Measurements from ENCODE around the gene ANKRD29.
"Not testable (repeated sequence)": the region's sequence is repeated elsewhere in the genome, so short reads cannot be mapped to it uniquely, and the experiment has no call there.

ANKRD29 gene

DNA sequence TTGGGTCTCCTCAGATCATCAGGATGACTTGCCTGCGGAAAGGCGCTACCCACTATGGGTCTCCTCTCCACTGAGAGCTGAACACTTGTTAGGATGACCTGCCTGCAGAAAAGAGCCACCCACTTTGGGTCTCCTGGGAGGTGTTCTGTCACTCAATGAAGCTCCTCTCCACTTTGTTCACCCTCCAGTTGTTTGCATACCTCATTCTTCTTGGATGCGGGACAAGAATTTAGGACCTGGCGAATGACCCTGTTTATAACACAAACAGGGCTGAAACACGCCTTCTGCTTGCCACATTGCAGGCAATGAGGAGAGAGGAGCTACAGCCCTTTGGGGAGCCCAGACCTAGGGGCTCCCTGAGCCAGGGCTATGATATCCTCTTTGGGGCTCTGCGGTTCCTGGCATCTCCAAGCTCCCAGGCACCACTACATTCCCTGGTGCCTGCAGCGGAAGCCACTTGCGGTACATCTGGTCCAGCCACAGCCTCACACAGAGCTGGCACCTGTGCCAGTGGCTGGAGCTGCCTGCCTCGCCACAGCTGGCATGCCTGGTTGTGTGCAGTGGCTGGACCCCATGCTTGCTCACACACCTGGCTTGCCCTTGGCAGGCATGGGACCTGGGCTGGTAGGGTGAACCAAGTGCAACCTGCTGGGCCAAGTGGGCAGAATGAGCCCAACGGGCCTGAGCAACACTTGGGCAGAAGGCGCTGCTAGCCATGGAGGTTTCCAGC lies 20.6 kb downstream of the ANKRD29 start:
- H3K4me3 ChIP-seq (replicated peaks; ENCODE audit: insufficient read depth, low read length) = no peak overlapping the region
- no peak for DNase-seq (ENCODE audit: low read depth in 1 of 2, low spot score in 1 of 2)
- TF ChIP-seq, protein P1, sequence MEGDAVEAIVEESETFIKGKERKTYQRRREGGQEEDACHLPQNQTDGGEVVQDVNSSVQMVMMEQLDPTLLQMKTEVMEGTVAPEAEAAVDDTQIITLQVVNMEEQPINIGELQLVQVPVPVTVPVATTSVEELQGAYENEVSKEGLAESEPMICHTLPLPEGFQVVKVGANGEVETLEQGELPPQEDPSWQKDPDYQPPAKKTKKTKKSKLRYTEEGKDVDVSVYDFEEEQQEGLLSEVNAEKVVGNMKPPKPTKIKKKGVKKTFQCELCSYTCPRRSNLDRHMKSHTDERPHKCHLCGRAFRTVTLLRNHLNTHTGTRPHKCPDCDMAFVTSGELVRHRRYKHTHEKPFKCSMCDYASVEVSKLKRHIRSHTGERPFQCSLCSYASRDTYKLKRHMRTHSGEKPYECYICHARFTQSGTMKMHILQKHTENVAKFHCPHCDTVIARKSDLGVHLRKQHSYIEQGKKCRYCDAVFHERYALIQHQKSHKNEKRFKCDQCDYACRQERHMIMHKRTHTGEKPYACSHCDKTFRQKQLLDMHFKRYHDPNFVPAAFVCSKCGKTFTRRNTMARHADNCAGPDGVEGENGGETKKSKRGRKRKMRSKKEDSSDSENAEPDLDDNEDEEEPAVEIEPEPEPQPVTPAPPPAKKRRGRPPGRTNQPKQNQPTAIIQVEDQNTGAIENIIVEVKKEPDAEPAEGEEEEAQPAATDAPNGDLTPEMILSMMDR (IDR thresholded peaks at IDR 0.05; ENCODE audit: insufficient read depth, low read length) = no peak
- no peak for TF ChIP-seq POLR2AphosphoS5 (IDR thresholded peaks at IDR 0.05; ENCODE audit: low read depth)
- no peak overlapping the region for H3K27ac ChIP-seq (replicated peaks)
- H3K27me3 ChIP-seq (ENCODE audit: insufficient read depth, poor library complexity, severe bottlenecking) = no peaks in the 10 kb centered on the region

DNA sequence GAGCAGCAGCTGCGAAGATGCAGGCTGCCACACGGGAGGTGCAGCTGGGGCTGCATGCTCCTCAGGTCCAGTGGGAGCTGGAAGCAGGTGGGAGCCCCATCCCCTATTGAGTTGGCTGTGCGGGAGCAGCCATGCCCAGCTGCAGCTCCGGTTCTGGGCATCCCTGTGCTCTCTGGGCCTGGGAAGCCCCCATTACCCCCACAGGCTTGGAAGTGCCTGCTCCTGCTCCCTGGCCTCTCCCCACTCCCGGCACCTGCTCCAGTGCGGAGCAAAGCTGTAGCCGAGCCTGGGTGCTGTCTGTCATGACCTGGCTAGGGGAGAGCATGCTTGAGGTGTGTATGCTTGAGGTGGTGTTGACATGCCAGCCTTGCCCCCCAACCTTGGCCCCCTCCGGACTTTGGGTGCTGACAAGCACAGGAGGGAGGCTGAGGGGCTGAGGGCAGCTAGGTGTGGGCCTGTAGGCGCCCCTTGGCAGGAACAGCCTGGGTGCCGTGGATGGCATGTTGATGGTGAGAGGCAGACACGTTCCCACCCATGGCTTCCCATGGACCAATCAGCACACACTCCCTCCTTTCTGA lies 21.5 kb downstream of the ANKRD29 start:
- DNase-seq (ENCODE audit: low read depth in 1 of 2, low spot score in 1 of 2) = no peak
- no peaks in the 10 kb centered on the region for H3K27me3 ChIP-seq (ENCODE audit: insufficient read depth, poor library complexity, severe bottlenecking)
- no peak overlapping the region for H3K27ac ChIP-seq (replicated peaks)
- no peak overlapping the region for H3K4me3 ChIP-seq (replicated peaks; ENCODE audit: insufficient read depth, low read length)
- no peak for TF ChIP-seq GABPA (IDR thresholded peaks at IDR 0.05; ENCODE audit: low read depth)
- TF ChIP-seq SPI1 (IDR thresholded peaks at IDR 0.05; ENCODE audit: borderline replicate concordance, low read depth) = no peak
- TF ChIP-seq, protein P1 (IDR thresholded peaks at IDR 0.05; ENCODE audit: insufficient read depth, low read length) = no peak
- TF ChIP-seq POLR2AphosphoS5 (IDR thresholded peaks at IDR 0.05; ENCODE audit: low read depth) = no peak
- TF ChIP-seq, protein P2, sequence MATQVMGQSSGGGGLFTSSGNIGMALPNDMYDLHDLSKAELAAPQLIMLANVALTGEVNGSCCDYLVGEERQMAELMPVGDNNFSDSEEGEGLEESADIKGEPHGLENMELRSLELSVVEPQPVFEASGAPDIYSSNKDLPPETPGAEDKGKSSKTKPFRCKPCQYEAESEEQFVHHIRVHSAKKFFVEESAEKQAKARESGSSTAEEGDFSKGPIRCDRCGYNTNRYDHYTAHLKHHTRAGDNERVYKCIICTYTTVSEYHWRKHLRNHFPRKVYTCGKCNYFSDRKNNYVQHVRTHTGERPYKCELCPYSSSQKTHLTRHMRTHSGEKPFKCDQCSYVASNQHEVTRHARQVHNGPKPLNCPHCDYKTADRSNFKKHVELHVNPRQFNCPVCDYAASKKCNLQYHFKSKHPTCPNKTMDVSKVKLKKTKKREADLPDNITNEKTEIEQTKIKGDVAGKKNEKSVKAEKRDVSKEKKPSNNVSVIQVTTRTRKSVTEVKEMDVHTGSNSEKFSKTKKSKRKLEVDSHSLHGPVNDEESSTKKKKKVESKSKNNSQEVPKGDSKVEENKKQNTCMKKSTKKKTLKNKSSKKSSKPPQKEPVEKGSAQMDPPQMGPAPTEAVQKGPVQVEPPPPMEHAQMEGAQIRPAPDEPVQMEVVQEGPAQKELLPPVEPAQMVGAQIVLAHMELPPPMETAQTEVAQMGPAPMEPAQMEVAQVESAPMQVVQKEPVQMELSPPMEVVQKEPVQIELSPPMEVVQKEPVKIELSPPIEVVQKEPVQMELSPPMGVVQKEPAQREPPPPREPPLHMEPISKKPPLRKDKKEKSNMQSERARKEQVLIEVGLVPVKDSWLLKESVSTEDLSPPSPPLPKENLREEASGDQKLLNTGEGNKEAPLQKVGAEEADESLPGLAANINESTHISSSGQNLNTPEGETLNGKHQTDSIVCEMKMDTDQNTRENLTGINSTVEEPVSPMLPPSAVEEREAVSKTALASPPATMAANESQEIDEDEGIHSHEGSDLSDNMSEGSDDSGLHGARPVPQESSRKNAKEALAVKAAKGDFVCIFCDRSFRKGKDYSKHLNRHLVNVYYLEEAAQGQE (IDR thresholded peaks at IDR 0.05; ENCODE audit: insufficient replicate concordance, low read depth) = no peak

DNA sequence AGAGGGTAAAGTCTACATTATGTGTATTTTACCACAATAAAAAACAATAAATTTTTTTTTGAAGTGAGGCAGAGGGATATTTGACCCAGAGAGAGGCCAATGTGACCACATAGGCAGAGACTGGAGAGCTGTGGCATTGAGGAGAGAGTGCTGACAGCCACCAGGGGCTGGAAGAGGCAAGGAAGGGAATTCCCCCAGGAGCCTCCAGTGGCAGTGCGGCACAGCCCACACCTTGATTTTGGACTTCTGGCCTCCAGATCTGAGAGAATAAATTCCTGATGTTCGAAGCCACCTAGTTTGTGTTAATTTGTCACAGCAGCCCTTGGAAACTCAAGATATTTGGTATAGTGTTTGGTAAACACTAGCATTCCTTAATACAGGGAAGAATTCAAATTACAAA lies 22.7 kb downstream of the ANKRD29 start:
- Histone ChIP-seq H3K27me3 (ENCODE audit: insufficient read depth, poor library complexity, severe bottlenecking) (peaks cover 2% of the 10 kb centered on the region), H3K27ac (replicated peaks) (no peak overlapping the region), H3K4me3 (replicated peaks; ENCODE audit: insufficient read depth, low read length) (no peak overlapping the region)
- no peak for DNase-seq (ENCODE audit: low read depth in 1 of 2, low spot score in 1 of 2)
- TF ChIP-seq SPI1 (IDR thresholded peaks at IDR 0.05; ENCODE audit: borderline replicate concordance, low read depth) (no peak), POLR2AphosphoS5 (IDR thresholded peaks at IDR 0.05; ENCODE audit: low read depth) (no peak), GABPA (IDR thresholded peaks at IDR 0.05; ENCODE audit: low read depth) (no peak)
- TF ChIP-seq, protein P1 (IDR thresholded peaks at IDR 0.05; ENCODE audit: insufficient read depth, low read length) = no peak
- TF ChIP-seq, protein P2 (IDR thresholded peaks at IDR 0.05; ENCODE audit: insufficient replicate concordance, low read depth) = no peak

DNA sequence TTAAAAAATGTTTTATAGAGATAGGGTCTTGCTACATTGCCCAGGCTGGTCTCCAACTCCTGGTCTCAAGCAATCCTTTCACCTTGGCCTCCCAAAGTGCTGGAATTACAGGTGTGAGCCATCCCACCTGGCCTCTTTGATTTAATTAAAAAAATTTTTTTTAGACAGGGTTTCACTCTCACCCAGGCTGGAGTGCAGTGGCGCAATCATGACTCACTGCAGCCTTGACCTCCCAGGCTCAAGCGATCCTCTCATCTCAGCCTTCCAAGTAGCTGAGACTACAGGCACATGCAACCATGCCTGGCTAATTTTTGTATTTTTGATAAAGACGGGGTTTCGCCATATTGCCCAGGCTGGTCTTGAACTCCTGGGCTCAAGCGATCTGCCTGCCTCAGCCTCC lies 26.3 kb downstream of the ANKRD29 start:
- H3K27ac ChIP-seq (replicated peaks); DNase-seq (ENCODE audit: low read depth in 1 of 2, low spot score in 1 of 2): not testable (repeated sequence)

More for the DNA sequence above, 26.3 kb downstream of the ANKRD29 start:
- not testable (repeated sequence) for H3K27me3 ChIP-seq (ENCODE audit: insufficient read depth, poor library complexity, severe bottlenecking); H3K4me3 ChIP-seq (replicated peaks; ENCODE audit: insufficient read depth, low read length)

All from HL-60 (cell line).